HepG2 (cell line): Measurements from ENCODE around the gene UNC5CL. TPM values are rescaled to one million over a fixed set of nuclear protein-coding genes. Genes with fewer than 3 reads are reported as not detected.

Experiments used
- GMEB2 ChIP-seq: IDR thresholded peaks from 2 replicates; pipeline ENCODE4 v1.6.1; 2016; ENCODE audit warnings: missing biosample characterization, missing genetic modification reagents, low read depth
- HDAC6 ChIP-seq: fragments of 200-600 bp; sonication (generic); IDR thresholded peaks from 2 replicates; pipeline ENCODE4 v1.7.0; 2017; ENCODE audit warnings: mild to moderate bottlenecking, antibody characterized with exemption, low read length, low read depth
- MBD4 ChIP-seq: IDR thresholded peaks from 2 replicates; pipeline ENCODE4 v1.6.1; 2012; ENCODE audit warnings: low read length, inconsistent platforms, borderline replicate concordance
- MIXL1 ChIP-seq: IDR thresholded peaks from 2 replicates; pipeline ENCODE4 v1.6.1; 2016
- RBM22 ChIP-seq: fragments of 200-400 bp; formaldehyde crosslinking; optimal IDR thresholded peaks from 2 replicates; pipeline ENCODE3; 2017; ENCODE audit warnings: mild to moderate bottlenecking, low read length, moderate library complexity
- REL ChIP-seq: sonication (generic); formaldehyde crosslinking; conservative IDR thresholded peaks from 2 replicates; pipeline ENCODE4 v1.8.0; 2022; ENCODE audit warnings: mild to moderate bottlenecking, missing genetic modification reagents, moderate library complexity
- SIN3B ChIP-seq: fragments of 150-350 bp; IDR thresholded peaks from 2 replicates; pipeline ENCODE4 v1.6.1; 2014; ENCODE audit warnings: low read length
- SMYD3 ChIP-seq: sonication (generic); formaldehyde crosslinking; IDR thresholded peaks from 2 replicates; pipeline ENCODE4 v1.8.1; 2023; ENCODE audit warnings: mild to moderate bottlenecking, missing genetic modification reagents
- TRIM22 ChIP-seq: fragments of 450-650 bp; IDR thresholded peaks from 2 replicates; pipeline ENCODE4 v1.6.1; 2017
- U2AF2 ChIP-seq: fragments of 200-400 bp; formaldehyde crosslinking; IDR thresholded peaks from 2 replicates; pipeline ENCODE4 v1.6.1; 2017; ENCODE audit warnings: low read depth, mild to moderate bottlenecking, low read length
- ZNF235 ChIP-seq: sonication (generic); formaldehyde crosslinking; IDR thresholded peaks from 2 replicates; pipeline ENCODE4 v1.8.1; 2023; ENCODE audit warnings: mild to moderate bottlenecking, missing genetic modification reagents, borderline replicate concordance
- ZNF343 ChIP-seq: sonication (generic); formaldehyde crosslinking; IDR thresholded peaks from 2 replicates; pipeline ENCODE4 v1.4.0; 2020; ENCODE audit warnings: mild to moderate bottlenecking, missing genetic modification reagents
- ZNF501 ChIP-seq: sonication (generic); formaldehyde crosslinking; IDR thresholded peaks from 2 replicates; pipeline ENCODE4 v1.5.1; 2020; ENCODE audit warnings: mild to moderate bottlenecking, moderate library complexity, missing genetic modification reagents
- ZNF570 ChIP-seq: sonication (generic); formaldehyde crosslinking; IDR thresholded peaks from 2 replicates; pipeline ENCODE4 v1.4.0; 2020; ENCODE audit warnings: mild to moderate bottlenecking, missing genetic modification reagents, borderline replicate concordance
- ZNF784 ChIP-seq: sonication (generic); formaldehyde crosslinking; IDR thresholded peaks from 2 replicates; pipeline ENCODE4 v1.5.1; 2020; ENCODE audit warnings: missing genetic modification reagents, mild to moderate bottlenecking, borderline replicate concordance
- polyA plus RNA-seq, 8 experiments: library from polyadenylated mRNA; depleted of rRNA in 3 of 8; stranded (reverse) in 7 of 8; unstranded in 1 of 8; fragments of >200 nt; fragmentation: Illumina TruSeq in 4 of 8; extraction: Trizol in 4 of 8; gene quantifications; 2 replicates each; pipeline versions ENCODE4 v1.2.1 to v1.2.3, GENCODE V29; 2011 to 2016; ENCODE audit warnings: low read depth in 4 of 8, missing spikeins in 1 of 8, mixed read lengths in 1 of 8; ENCODE audit not compliant: insufficient read depth in 1 of 8
- total RNA-seq, 5 experiments: library from RNA; depleted of rRNA; stranded (reverse); fragments of >200 nt; fragmentation: Illumina TruSeq; extraction: Trizol; gene quantifications; 2 replicates each; pipeline ENCODE4 v1.2.3, GENCODE V29; 2016; ENCODE audit warnings: low read depth in 1 of 5
- TF ChIP-seq, protein P1 (sequence below): sonication (generic); formaldehyde crosslinking; IDR thresholded peaks from 2 replicates; pipeline ENCODE4 v1.4.0; 2020; ENCODE audit warnings: low read depth, mild to moderate bottlenecking, missing genetic modification reagents
- TF ChIP-seq, protein P2 (sequence below): sonication (generic); formaldehyde crosslinking; IDR thresholded peaks from 2 replicates; pipeline ENCODE4 v1.4.0; 2020; ENCODE audit warnings: missing genetic modification reagents, mild to moderate bottlenecking, borderline replicate concordance
- TF ChIP-seq, protein P3 (sequence below): sonication (generic); formaldehyde crosslinking; conservative IDR thresholded peaks from 2 replicates; pipeline ENCODE4 v1.8.1; 2023; ENCODE audit warnings: missing genetic modification reagents
- TF ChIP-seq, protein P4 (sequence below): sonication (generic); formaldehyde crosslinking; IDR thresholded peaks from 2 replicates; pipeline ENCODE4 v1.8.0; 2022; ENCODE audit warnings: missing genetic modification reagents, mild to moderate bottlenecking, inconsistent platforms, borderline replicate concordance

The UNC5CL gene
- total and polyA plus RNA-seq, 2 of the 13 experiments (the other 11 are each of a cell fraction or from before 2014, with no cell fraction given), result 2.4 to 2.5 TPM

DNA sequence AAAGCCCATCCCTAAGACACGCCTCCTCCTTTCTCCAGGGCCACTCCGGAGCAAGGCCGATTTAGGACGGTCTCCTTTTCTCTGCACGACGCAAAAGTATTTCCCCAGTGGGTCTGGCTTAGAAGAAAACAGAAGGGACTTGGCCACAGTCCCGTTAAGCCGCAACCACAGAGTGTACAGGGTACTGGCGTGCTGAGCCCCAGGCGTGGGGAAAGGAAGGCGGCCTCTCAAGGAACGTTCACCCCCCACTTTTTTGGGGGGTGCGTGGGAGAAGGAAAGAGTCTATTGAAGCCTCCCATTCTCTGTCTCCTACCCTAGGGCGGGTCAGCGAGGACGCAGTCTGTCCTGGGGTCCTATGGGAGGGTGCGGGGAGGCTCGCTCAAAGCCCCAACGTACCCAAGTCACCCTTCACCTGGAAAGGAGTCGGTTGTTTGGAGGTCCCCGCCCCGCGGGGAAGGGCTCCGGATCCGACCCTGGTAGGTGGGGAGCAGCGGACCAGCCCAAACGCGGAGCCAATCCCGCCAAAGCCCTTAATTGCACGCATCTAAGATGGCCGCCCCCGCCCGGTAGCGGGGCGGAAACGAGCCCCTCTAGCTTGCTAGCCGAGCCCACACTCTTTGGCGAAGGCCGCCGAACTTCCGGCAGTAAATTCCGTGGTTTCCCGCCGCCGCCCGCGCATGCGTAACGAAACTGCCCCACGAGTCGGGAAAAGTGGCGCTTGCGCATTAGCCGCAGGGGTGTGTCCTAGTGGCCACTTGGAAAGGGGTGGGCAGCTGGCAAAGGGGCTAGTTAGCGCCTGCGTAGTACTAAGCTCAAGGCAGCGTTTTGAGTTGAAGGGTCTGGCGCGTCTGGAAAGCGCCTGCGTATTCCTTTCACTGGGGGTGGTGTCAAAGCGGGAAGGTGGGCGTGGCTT lies 33.2 kb upstream of the UNC5CL start, which contains the start of gene OARD1 (continued):
- TF ChIP-seq, protein P1, sequence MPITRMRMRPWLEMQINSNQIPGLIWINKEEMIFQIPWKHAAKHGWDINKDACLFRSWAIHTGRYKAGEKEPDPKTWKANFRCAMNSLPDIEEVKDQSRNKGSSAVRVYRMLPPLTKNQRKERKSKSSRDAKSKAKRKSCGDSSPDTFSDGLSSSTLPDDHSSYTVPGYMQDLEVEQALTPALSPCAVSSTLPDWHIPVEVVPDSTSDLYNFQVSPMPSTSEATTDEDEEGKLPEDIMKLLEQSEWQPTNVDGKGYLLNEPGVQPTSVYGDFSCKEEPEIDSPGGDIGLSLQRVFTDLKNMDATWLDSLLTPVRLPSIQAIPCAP (CRISPR knock-in tag), result no peak
- TF ChIP-seq ZNF235, result no peak; the same call in 1 of the 2 replicates
- TF ChIP-seq, protein P2, sequence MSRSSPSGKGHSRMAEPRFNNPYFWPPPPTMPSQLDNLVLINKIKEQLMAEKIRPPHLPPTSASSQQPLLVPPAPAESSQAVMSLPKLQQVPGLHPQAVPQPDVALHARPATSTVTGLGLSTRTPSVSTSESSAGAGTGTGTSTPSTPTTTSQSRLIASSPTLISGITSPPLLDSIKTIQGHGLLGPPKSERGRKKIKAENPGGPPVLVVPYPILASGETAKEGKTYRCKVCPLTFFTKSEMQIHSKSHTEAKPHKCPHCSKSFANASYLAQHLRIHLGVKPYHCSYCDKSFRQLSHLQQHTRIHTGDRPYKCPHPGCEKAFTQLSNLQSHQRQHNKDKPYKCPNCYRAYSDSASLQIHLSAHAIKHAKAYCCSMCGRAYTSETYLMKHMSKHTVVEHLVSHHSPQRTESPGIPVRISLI, result no peak
- no peak for TF ChIP-seq REL (CRISPR knock-in tag)
- peak; percentile 21; the same call in 1 of the 2 replicates for TF ChIP-seq U2AF2
- TF ChIP-seq ZNF501 (CRISPR knock-in tag), result peak; percentile 77
- no peak for TF ChIP-seq ZNF784 (CRISPR knock-in tag)
- peak; percentile 50 for TF ChIP-seq MIXL1
- TF ChIP-seq ZNF343, result no peak; the same call in none of the 2 replicates
- peak; percentile 59; the same call in 1 of the 2 replicates for TF ChIP-seq GMEB2 (CRISPR knock-in tag)
- TF ChIP-seq, protein P3, sequence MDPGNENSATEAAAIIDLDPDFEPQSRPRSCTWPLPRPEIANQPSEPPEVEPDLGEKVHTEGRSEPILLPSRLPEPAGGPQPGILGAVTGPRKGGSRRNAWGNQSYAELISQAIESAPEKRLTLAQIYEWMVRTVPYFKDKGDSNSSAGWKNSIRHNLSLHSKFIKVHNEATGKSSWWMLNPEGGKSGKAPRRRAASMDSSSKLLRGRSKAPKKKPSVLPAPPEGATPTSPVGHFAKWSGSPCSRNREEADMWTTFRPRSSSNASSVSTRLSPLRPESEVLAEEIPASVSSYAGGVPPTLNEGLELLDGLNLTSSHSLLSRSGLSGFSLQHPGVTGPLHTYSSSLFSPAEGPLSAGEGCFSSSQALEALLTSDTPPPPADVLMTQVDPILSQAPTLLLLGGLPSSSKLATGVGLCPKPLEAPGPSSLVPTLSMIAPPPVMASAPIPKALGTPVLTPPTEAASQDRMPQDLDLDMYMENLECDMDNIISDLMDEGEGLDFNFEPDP (CRISPR knock-in tag), result no peak
- peak; percentile 96 for TF ChIP-seq RBM22
- TF ChIP-seq, protein P4, sequence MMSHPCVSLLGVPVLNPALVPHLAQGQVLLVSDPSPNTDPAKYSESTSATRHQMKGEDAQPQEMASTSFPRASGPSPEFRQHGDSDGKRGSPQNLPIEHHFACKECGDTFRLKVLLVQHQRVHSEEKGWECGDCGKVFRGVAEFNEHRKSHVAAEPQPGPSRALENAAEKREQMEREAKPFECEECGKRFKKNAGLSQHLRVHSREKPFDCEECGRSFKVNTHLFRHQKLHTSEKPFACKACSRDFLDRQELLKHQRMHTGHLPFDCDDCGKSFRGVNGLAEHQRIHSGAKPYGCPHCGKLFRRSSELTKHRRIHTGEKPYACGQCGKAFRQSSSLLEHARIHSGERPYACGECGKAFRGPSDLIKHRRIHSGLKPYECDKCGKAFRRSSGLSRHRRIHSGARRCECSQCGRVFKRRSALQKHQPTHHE (CRISPR knock-in tag), result 0 out of 2 replicates have a peak, but pooled peaks have one; percentile 53
- TF ChIP-seq MBD4, result no peak
- TF ChIP-seq SMYD3, result no peak
- TF ChIP-seq HDAC6, result no peak
- peak; percentile 37; the same call in 1 of the 2 replicates for TF ChIP-seq SIN3B
- TF ChIP-seq TRIM22, result no peak
- TF ChIP-seq ZNF570 (CRISPR knock-in tag), result no peak
